AML-193 (cell line): ENCODE results near the gene SCP2.

Source experiments
- DNase-seq, 2 experiments: peaks; one replicate each; lab custom pipeline; 2025; lab: John Stamatoyannopoulos, UW

The SCP2 gene

GRCh38 chr1:53043271-53043670 is 116.2 kb downstream of the SCP2 start:
- DNase-seq = no peak

GRCh38 chr1:53044926-53045325 is 117.8 kb downstream of the SCP2 start:
- no peak for DNase-seq

GRCh38 chr1:53046930-53047329 is 119.9 kb downstream of the SCP2 start:
- DNase-seq = no peak

GRCh38 chr1:53047737-53048736 is 121.0 kb downstream of the SCP2 start:
- no peak for DNase-seq

GRCh38 chr1:53048960-53049573 is 122.0 kb downstream of the SCP2 start:
- DNase-seq = no peak

- DNase-seq = no peak
These were observed 122.5 kb downstream of the SCP2 start for GRCh38 chr1:53049574-53049967.

- DNase-seq = no peak
These were observed 123.2 kb downstream of the SCP2 start for GRCh38 chr1:53050310-53050709.

GRCh38 chr1:53051676-53052075 is 124.6 kb downstream of the SCP2 start:
- no peak for DNase-seq

- DNase-seq = no peak
These were observed 130.1 kb downstream of the SCP2 start for GRCh38 chr1:53057127-53057526.

- no peak for DNase-seq
These were observed 133.5 kb downstream of the SCP2 start for GRCh38 chr1:53060579-53060978.

GRCh38 chr1:53061123-53061858 is 134.2 kb downstream of the SCP2 start:
- no peak for DNase-seq

GRCh38 chr1:53061859-53062707 is 135.0 kb downstream of the SCP2 start, which contains the start of gene PODN:
Gene PODN (plus strand): TSS chr1:53062213. CDS start chr1:53069856, 7,643 bp downstream.
- DNase-seq = no peak

- DNase-seq = no peak
These were observed 135.9 kb downstream of the SCP2 start for GRCh38 chr1:53062708-53063591.

GRCh38 chr1:53063744-53064515 is 136.9 kb downstream of the SCP2 start:
- no peak for DNase-seq

- DNase-seq = no peak
These were observed 138.3 kb downstream of the SCP2 start for GRCh38 chr1:53065391-53065790.

- no peak for DNase-seq
These were observed 139.4 kb downstream of the SCP2 start for GRCh38 chr1:53066488-53066887.

GRCh38 chr1:53066891-53067738 is 140.0 kb downstream of the SCP2 start:
- DNase-seq = no peak

GRCh38 chr1:53067886-53068285 is 140.8 kb downstream of the SCP2 start:
- DNase-seq = no peak
